ENCODE results near the gene SLC25A21. TPM values are rescaled to one million over a fixed set of nuclear protein-coding genes. Genes with fewer than 3 reads are reported as not detected.

Gene SLC25A21
- total RNA-seq, 1 experiment from 2014 or later: 7.1 TPM

DNA sequence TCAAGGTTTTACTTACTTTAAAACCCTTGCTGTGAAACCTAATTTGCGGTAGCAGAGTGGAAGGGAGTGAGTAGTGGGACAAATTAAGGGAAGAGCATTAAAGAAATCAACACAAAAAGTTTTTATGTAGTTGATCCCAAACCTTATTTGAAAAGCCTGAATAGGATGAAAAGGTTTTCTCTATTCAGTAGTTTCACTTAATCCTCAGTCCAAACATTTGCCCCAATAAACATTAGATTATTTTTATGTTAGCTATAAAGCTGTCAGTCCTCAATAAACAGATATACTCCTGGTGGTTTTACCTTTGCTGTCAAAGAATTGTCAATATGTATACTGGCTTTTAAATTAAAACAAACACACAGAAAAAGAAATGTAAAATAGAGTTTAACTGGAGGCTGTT lies 374.8 kb downstream of the SLC25A21 start:
- Histone ChIP-seq H2BK12ac (ENCODE audit: insufficient read length, low read depth, low read length) (no peak overlapping the region), H3K4me1 (ENCODE audit: insufficient read depth, low read length) (no peaks in the 10 kb centered on the region), H2BK120ac (ENCODE audit: low read depth, low read length, poor library complexity, severe bottlenecking) (no peak overlapping the region), H3K27ac (ENCODE audit: insufficient read length, low read depth, low read length) (no peak overlapping the region), H3K9ac (ENCODE audit: extremely low read depth, insufficient read length, low read length) (no peak overlapping the region), H4K91ac (ENCODE audit: insufficient read length, low read depth, low read length) (no peak overlapping the region), H3K56ac (ENCODE audit: insufficient read length, low read depth, low read length) (no peak overlapping the region), H2BK20ac (ENCODE audit: low read depth, low read length, poor library complexity, severe bottlenecking) (no peak overlapping the region), H2AK5ac (ENCODE audit: insufficient read length, low read length) (no peak overlapping the region), H3K4ac (ENCODE audit: low read depth, low read length) (no peak overlapping the region), H3K23me2 (ENCODE audit: insufficient read length, low read depth, low read length, poor library complexity, severe bottlenecking) (no peaks in the 10 kb centered on the region), H3K9me3 (ENCODE audit: control insufficient read depth, low read depth, low read length) (no peaks in the 10 kb centered on the region), H4K8ac (replicated peaks; ENCODE audit: insufficient read length, low read depth, low read length) (no peak overlapping the region), H2AFZ (ENCODE audit: low read length) (no peak overlapping the region), H3T11ph (ENCODE audit: low read length) (no peak overlapping the region), H3K23ac (ENCODE audit: insufficient read length, low read depth, low read length) (no peak overlapping the region), H4K20me1 (ENCODE audit: control insufficient read depth, insufficient read depth, insufficient read length) (no peaks in the 10 kb centered on the region), H3K79me1 (ENCODE audit: insufficient read depth, low read depth, low read length, poor library complexity, severe bottlenecking) (no peaks in the 10 kb centered on the region), H2BK5ac (ENCODE audit: insufficient read length, low read length) (no peak overlapping the region), H2BK15ac (ENCODE audit: low read depth, low read length) (no peak overlapping the region), H3K27me3 (ENCODE audit: insufficient read depth, low read length) (no peaks in the 10 kb centered on the region), H3K18ac (ENCODE audit: insufficient read length, low read depth, low read length) (no peak overlapping the region), H3K14ac (ENCODE audit: insufficient read depth, low read length) (no peak overlapping the region), H3K79me2 (ENCODE audit: insufficient read depth, low read length) (no peaks in the 10 kb centered on the region), H4K5ac (ENCODE audit: insufficient read length, low read depth, low read length) (no peak overlapping the region), H3K4me2 (ENCODE audit: insufficient read depth, insufficient read length, low read length) (no peak overlapping the region)
- Mint-ChIP-seq H3K9me3 (no peaks in the 10 kb centered on the region), H3K27ac (no peak overlapping the region), H3K36me3 (ENCODE audit: insufficient read depth in 1 of 3, low read depth in 3 of 3) (no peaks in the 10 kb centered on the region), H3K4me3 (no peak overlapping the region), H3K4me1 (no peaks in the 10 kb centered on the region), H3K27me3 (ENCODE audit: low read depth) (no peaks in the 10 kb centered on the region)
- TF ChIP-seq, protein P1, sequence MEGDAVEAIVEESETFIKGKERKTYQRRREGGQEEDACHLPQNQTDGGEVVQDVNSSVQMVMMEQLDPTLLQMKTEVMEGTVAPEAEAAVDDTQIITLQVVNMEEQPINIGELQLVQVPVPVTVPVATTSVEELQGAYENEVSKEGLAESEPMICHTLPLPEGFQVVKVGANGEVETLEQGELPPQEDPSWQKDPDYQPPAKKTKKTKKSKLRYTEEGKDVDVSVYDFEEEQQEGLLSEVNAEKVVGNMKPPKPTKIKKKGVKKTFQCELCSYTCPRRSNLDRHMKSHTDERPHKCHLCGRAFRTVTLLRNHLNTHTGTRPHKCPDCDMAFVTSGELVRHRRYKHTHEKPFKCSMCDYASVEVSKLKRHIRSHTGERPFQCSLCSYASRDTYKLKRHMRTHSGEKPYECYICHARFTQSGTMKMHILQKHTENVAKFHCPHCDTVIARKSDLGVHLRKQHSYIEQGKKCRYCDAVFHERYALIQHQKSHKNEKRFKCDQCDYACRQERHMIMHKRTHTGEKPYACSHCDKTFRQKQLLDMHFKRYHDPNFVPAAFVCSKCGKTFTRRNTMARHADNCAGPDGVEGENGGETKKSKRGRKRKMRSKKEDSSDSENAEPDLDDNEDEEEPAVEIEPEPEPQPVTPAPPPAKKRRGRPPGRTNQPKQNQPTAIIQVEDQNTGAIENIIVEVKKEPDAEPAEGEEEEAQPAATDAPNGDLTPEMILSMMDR (conservative IDR thresholded peaks at IDR 0.05): no peak
- no CpG with 5 or more reads among the region's 1 CpG for WGBS (ENCODE audit: extremely low coverage, insufficient read length, low lambda C conversion rate)
- no peak for DNase-seq

Data from H9 (cell line).